OCI-LY7 (cell line): ENCODE measurements around the gene PTPRM. TPM values are rescaled to one million over a fixed set of nuclear protein-coding genes. Genes with fewer than 3 reads are reported as not detected.

Source experiments
- BruUV-seq: library from RNA; stranded (reverse); fragments of 400-500 nt; replicated peaks from 2 replicates; lab custom pipeline; 2021; lab: Mats Ljungman, UMichigan
- CTCF ChIA-PET: fragments of 300-600 bp; sonication (Branson Sonifier 250); formaldehyde crosslinking; loops from one replicate; lab custom pipeline; 2022; ENCODE audit warnings: antibody characterized with exemption; ENCODE audit not compliant: unreplicated experiment; lab: Charles Lee
- POLR2A ChIA-PET: fragments of 300-600 bp; sonication (Branson Sonifier 250); formaldehyde crosslinking; loops from one replicate; lab custom pipeline; 2022; ENCODE audit warnings: antibody characterized with exemption; lab: Charles Lee
- DNase-seq: peaks from one replicate; pipeline ENCODE4 v3.0.0-alpha.2; 2015; ENCODE audit warnings: low spot score
- H2AFZ ChIP-seq: fragments of 200-600 bp; sonication (generic), shearing (Covaris generic); 2 replicates; pipeline ENCODE4 v1.6.1; 2014; ENCODE audit warnings: mild to moderate bottlenecking, antibody characterized with exemption, low read length, moderate library complexity
- H3K27ac ChIP-seq: fragments of 200-600 bp; sonication (generic); 2 replicates; pipeline ENCODE4 v1.5.1; 2014; ENCODE audit warnings: mixed run types, low read depth, mild to moderate bottlenecking, moderate library complexity, low read length, inconsistent platforms; ENCODE audit not compliant: poor library complexity, severe bottlenecking
- H3K36me3 ChIP-seq: fragments of 200-600 bp; sonication (generic); 2 replicates; pipeline ENCODE4 v1.6.1; 2014; ENCODE audit warnings: mild to moderate bottlenecking, antibody characterized with exemption, low read length, moderate library complexity, mixed read lengths; ENCODE audit not compliant: insufficient read depth
- H3K4me1 ChIP-seq: fragments of 200-600 bp; sonication (generic); 2 replicates; pipeline ENCODE4 v1.5.1; 2014; ENCODE audit warnings: mild to moderate bottlenecking, low read length; ENCODE audit not compliant: insufficient read depth, poor library complexity, severe bottlenecking
- H3K4me2 ChIP-seq: fragments of 200-600 bp; sonication (generic); 2 replicates; pipeline ENCODE4 v1.6.1; 2014; ENCODE audit warnings: mild to moderate bottlenecking, low read length
- H3K4me3 ChIP-seq: fragments of 200-600 bp; sonication (generic); 2 replicates; pipeline ENCODE4 v1.5.1; 2014; ENCODE audit warnings: mild to moderate bottlenecking, low read depth, low read length; ENCODE audit not compliant: poor library complexity, severe bottlenecking
- H3K79me2 ChIP-seq: fragments of 200-600 bp; sonication (generic); 2 replicates; pipeline ENCODE4 v1.6.1; 2016; ENCODE audit warnings: low read depth, mild to moderate bottlenecking, low read length, moderate library complexity, mixed read lengths; ENCODE audit not compliant: insufficient read depth
- H3K9me2 ChIP-seq: fragments of 200-600 bp; sonication (generic); 2 replicates; pipeline ENCODE4 v1.6.1; 2016; ENCODE audit warnings: mild to moderate bottlenecking, low read length, mixed read lengths; ENCODE audit not compliant: insufficient read depth
- H3K9me3 ChIP-seq: fragments of 200-600 bp; sonication (generic); 2 replicates; pipeline ENCODE4 v1.6.1; 2014; ENCODE audit warnings: mild to moderate bottlenecking, mixed run types, low read length, mixed read lengths
- H4K20me1 ChIP-seq: fragments of 200-600 bp; sonication (generic); 2 replicates; pipeline ENCODE4 v1.6.1; 2014; ENCODE audit warnings: mild to moderate bottlenecking, antibody characterized with exemption, low read length, moderate library complexity, mixed read lengths; ENCODE audit not compliant: insufficient read depth
- EZH2phosphoT487 ChIP-seq: fragments of 200-600 bp; sonication (generic); IDR thresholded peaks from 2 replicates; pipeline ENCODE4 v1.6.1; 2018; ENCODE audit warnings: low read depth, borderline replicate concordance, mild to moderate bottlenecking, mixed run types, antibody characterized with exemption, low read length, moderate library complexity, mixed read lengths
- intact Hi-C: fragments of 100-400 bp; cut with micrococcal nuclease; formaldehyde crosslinking; loops from one replicate; pipeline ENCODE4 v1.10.0; 2022; ENCODE audit not compliant: unreplicated experiment
- total RNA-seq, 2 experiments: library from RNA; depleted of rRNA in 1 of 2; stranded (reverse); fragments of >200 nt in 1 of 2; shearing (Covaris generic) in 1 of 2; gene quantifications; 2 replicates each; pipeline ENCODE4 v1.2.3, GENCODE V29; 2014 to 2022
- TF ChIP-seq, protein P1 (sequence below): fragments of 200-600 bp; sonication (generic); conservative IDR thresholded peaks from 2 replicates; pipeline ENCODE4 v1.5.1; 2014; ENCODE audit warnings: mild to moderate bottlenecking, antibody characterized with exemption, low read length, moderate library complexity, mixed read lengths

Gene PTPRM
- total RNA-seq, 2 experiments from 2014 or later: not detected

DNA sequence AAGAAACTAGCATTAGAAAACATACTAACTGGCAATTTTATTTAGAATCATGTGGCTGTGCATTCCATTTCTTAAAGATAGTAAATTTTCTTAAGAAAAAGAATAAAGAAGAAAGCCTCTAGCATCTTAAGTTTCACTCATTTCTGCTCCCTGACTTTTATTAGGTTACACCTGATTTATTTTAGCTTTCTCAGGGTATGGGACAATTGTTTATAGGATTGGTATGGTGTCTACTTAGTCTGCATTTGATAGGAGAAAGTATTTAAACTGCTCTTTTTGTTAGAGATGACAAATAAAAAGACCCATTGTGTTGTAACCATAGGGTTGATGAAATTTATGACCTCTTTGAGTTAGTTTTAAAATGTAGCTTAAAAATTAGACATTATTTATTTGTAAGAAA, 115.2 kb downstream of the PTPRM start:
- intact Hi-C loops: no loop called here
- no TSS peak for BruUV-seq
- no peaks in the 10 kb centered on the region for H3K36me3 ChIP-seq
- H3K4me1 ChIP-seq: no peaks in the 10 kb centered on the region
- no peaks in the 10 kb centered on the region for H3K79me2 ChIP-seq
- H3K4me3 ChIP-seq: no peak overlapping the region
- TF ChIP-seq, protein P1, sequence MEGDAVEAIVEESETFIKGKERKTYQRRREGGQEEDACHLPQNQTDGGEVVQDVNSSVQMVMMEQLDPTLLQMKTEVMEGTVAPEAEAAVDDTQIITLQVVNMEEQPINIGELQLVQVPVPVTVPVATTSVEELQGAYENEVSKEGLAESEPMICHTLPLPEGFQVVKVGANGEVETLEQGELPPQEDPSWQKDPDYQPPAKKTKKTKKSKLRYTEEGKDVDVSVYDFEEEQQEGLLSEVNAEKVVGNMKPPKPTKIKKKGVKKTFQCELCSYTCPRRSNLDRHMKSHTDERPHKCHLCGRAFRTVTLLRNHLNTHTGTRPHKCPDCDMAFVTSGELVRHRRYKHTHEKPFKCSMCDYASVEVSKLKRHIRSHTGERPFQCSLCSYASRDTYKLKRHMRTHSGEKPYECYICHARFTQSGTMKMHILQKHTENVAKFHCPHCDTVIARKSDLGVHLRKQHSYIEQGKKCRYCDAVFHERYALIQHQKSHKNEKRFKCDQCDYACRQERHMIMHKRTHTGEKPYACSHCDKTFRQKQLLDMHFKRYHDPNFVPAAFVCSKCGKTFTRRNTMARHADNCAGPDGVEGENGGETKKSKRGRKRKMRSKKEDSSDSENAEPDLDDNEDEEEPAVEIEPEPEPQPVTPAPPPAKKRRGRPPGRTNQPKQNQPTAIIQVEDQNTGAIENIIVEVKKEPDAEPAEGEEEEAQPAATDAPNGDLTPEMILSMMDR: no peak
- TF ChIP-seq EZH2phosphoT487: no peak
- no peak overlapping the region for H2AFZ ChIP-seq
- no peaks in the 10 kb centered on the region for H3K9me2 ChIP-seq
- no peak overlapping the region for H3K27ac ChIP-seq
- no peak for DNase-seq
- H3K4me2 ChIP-seq: no peak overlapping the region
- ChIA-PET CTCF (no interaction called here), POLR2A (no interaction called here)
- H3K9me3 ChIP-seq: no peaks in the 10 kb centered on the region
- H4K20me1 ChIP-seq: no peaks in the 10 kb centered on the region

DNA sequence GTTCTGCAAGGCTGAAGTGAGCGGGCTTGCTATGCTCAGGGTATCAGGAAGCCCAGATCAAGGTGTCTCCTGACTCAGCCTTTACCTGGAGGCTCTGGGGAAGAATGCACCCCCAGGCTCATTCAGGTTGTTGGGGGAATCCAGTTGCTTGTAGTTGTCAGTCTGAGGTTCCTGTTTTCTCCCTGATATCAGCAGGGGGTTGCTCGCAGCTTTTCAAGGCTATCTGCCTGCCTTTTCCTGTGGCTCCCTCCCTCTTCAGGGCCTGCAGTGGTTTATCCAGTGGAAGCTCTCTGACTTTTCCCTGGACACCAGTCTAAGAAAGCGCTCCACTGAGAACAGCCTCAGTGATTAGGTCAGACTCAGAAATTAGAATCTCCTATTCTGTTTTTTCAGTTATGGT, 116.6 kb downstream of the PTPRM start:
- no peak overlapping the region for H2AFZ ChIP-seq
- no peaks in the 10 kb centered on the region for H3K36me3 ChIP-seq
- no peak overlapping the region for H3K4me2 ChIP-seq
- no peaks in the 10 kb centered on the region for H3K79me2 ChIP-seq
- no TSS peak for BruUV-seq
- H3K4me3 ChIP-seq: no peak overlapping the region
- POLR2A ChIA-PET: interaction anchor here (0.7 kb wide), 1 partner anchor 199 kb away, joined by 3 read pairs; no protein-coding TSS in a partner anchor
- CTCF ChIA-PET: no interaction called here
- no peaks in the 10 kb centered on the region for H3K9me3 ChIP-seq
- H3K9me2 ChIP-seq: no peaks in the 10 kb centered on the region
- DNase-seq: no peak
- no peak for TF ChIP-seq EZH2phosphoT487
- H3K27ac ChIP-seq: no peak overlapping the region
- intact Hi-C loops: no loop called here
- no peaks in the 10 kb centered on the region for H4K20me1 ChIP-seq
- no peaks in the 10 kb centered on the region for H3K4me1 ChIP-seq

DNA sequence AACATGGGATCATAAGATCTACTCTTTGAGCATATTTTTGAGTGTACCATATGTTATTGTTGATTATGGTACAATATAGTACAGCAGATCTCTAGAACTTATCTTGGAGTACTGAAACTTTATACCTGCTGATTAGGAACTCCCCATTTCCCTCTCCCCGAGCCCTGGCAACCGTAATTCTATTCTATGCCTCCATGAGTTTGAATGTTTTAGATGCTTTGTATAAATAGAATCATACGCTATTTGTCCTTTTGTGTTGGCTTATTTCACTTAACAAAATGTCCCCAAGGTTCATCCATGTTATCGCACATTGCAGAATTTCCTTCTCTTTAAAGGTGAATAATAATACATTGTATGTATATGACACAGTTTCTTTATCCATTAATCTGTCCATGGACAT, 117.2 kb downstream of the PTPRM start:
- intact Hi-C loops: no loop called here
- Histone ChIP-seq H4K20me1 (no peaks in the 10 kb centered on the region), H3K9me3 (no peaks in the 10 kb centered on the region), H3K36me3 (no peaks in the 10 kb centered on the region), H3K4me2 (no peak overlapping the region), H3K4me3 (no peak overlapping the region), H3K27ac (no peak overlapping the region), H3K79me2 (no peaks in the 10 kb centered on the region), H3K9me2 (no peaks in the 10 kb centered on the region), H2AFZ (no peak overlapping the region), H3K4me1 (no peaks in the 10 kb centered on the region)
- ChIA-PET CTCF (no interaction called here), POLR2A (no interaction called here)
- TF ChIP-seq, protein P1: no peak
- no peak for TF ChIP-seq EZH2phosphoT487
- BruUV-seq: no TSS peak
- DNase-seq: no peak
